Measurements from ENCODE around the gene TNS2.

TNS2 gene

DNA sequence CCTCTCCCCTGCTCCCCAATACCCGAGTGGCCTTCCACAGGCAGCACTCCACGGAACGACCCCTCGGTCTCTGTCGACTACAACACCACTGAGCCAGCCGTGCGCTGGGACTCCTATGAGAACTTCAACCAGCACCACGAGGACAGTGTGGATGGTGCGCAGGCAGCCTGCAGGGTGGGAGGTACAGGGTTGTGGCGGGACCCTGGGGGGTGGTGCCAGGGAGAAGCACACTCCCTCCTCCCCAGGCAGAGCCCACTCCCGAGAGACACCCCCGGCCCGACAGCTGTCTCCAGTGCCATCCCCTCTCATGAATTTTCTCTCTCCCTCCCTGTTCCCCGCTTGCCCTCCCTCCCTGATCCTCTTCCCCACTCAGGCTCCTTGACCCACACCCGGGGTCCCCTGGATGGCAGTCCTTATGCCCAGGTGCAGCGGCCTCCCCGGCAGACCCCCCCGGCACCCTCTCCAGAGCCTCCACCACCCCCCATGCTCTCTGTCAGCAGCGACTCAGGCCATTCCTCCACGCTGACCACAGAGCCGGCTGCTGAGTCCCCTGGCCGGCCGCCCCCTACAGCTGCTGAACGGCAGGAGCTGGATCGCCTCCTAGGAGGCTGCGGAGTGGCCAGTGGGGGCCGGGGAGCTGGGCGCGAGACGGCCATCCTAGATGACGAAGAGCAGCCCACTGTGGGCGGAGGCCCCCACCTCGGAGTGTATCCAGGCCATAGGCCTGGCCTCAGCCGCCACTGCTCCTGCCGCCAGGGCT is 9.0 kb downstream of the TNS2 start:
- DNase-seq, result no peak

DNA sequence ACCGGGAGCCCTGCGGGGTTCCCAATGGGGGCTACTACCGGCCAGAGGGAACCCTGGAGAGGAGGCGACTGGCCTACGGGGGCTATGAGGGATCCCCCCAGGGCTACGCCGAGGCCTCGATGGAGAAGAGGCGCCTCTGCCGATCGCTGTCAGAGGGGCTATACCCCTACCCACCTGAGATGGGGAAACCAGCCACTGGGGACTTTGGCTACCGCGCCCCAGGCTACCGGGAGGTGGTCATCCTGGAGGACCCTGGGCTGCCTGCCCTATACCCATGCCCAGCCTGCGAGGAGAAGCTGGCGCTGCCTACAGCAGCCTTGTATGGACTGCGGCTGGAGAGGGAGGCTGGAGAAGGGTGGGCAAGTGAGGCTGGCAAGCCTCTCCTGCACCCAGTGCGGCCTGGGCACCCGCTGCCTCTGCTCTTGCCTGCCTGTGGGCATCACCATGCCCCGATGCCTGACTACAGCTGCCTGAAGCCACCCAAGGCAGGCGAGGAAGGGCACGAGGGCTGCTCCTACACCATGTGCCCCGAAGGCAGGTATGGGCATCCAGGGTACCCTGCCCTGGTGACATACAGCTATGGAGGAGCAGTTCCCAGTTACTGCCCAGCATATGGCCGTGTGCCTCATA is 9.7 kb downstream of the TNS2 start:
- DNase-seq, result no peak

DNA sequence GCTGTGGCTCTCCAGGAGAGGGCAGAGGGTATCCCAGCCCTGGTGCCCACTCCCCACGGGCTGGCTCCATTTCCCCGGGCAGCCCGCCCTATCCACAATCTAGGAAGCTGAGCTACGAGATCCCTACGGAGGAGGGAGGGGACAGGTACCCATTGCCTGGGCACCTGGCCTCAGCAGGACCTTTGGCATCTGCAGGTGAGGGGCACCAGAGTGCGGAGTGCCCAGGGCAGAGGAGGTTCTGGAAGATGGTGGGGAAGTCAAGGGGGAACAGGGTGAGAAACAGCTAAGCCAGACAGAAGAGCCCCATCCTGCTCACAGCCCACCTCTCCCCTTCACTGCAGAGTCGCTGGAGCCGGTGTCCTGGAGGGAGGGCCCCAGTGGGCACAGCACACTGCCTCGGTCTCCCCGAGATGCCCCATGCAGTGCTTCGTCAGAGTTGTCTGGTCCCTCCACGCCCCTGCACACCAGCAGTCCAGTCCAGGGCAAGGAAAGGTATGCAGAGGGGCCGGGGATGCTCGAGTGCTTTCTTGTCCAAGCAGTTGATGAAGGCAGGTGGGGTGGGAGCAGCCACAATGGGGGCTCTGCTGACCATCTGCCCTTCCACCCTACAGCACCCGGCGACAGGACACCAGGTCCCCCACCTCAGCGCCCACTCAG is 10.3 kb downstream of the TNS2 start:
- DNase-seq, result no peak

DNA sequence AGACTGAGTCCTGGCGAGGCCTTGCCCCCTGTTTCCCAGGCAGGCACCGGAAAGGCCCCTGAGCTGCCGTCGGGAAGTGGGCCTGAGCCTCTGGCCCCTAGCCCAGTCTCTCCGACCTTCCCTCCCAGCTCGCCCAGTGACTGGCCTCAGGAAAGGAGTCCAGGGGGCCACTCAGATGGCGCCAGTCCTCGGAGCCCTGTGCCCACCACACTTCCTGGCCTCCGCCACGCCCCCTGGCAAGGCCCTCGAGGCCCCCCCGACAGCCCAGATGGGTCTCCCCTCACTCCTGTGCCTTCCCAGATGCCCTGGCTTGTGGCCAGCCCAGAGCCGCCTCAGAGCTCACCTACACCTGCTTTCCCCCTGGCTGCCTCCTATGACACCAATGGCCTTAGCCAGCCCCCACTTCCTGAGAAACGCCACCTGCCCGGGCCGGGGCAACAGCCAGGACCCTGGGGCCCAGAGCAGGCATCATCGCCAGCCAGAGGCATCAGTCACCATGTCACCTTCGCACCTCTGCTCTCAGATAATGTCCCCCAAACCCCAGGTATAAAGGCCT is 10.9 kb downstream of the TNS2 start:
- no peak for DNase-seq

DNA sequence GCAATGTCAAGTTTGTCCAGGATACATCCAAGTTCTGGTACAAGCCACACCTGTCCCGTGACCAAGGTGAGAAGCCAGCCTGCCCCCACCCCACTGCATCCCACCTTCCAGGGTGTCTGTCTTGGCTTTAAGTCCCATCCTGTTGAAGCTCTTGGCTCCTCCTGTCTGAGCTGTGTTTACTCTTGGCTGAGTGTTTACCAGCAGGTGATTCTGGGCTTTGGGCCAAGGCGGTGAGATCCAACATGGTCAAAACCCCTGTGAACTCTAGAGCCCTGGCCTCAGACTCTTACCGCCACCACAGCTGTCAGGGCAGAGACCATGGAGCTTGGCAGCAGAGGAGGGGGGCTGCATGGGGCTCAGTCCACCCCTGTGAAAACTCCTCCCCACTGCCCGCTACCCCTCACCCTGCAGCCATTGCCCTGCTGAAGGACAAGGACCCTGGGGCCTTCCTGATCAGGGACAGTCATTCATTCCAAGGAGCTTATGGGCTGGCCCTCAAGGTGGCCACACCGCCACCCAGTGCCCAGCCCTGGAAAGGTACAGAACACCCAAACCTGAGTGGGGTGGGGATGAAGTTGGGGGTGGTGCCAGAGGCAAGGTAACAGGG is 11.6 kb downstream of the TNS2 start:
- DNase-seq, result no peak

DNA sequence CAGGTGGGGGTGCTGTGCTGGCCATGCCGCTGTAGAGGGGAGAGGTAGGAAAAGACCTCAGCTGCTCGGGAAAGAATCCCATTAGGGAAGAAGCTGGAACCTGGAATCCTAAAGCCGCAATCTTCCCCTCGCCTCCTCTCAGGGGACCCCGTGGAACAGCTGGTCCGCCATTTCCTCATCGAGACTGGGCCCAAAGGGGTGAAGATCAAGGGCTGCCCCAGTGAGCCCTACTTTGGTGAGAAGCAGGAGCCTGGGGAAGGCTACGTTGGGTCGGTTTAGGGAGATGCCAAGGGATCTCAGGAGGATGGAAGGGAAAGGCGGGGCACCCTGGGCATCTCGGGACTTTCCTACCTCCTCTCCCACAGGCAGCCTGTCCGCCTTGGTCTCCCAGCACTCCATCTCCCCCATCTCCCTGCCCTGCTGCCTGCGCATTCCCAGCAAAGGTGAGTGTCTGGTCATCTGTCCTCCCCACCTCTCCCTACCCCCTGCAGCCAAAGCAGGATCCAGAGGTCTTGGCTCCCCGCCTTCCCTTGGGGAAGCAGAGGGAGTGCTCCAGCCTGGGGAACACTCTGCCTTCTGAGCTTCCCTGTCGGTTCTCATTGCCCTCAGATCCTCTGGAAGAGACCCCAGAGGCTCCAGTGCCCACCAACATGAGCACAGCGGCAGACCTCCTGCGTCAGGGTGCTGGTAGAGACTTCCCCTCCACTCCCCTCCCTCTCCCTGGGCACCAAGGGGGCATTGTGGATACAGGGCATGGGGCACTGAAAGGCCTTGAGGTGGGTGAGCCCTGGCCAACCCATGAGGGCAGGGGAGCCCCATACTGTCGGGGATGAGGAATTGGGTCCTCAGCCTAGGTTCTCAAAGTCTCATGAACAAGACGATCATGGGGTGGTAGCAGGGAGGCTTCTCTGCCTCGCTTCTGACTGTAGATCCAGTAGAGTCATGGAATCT is 12.4 kb downstream of the TNS2 start:
- DNase-seq, result no peak

DNA sequence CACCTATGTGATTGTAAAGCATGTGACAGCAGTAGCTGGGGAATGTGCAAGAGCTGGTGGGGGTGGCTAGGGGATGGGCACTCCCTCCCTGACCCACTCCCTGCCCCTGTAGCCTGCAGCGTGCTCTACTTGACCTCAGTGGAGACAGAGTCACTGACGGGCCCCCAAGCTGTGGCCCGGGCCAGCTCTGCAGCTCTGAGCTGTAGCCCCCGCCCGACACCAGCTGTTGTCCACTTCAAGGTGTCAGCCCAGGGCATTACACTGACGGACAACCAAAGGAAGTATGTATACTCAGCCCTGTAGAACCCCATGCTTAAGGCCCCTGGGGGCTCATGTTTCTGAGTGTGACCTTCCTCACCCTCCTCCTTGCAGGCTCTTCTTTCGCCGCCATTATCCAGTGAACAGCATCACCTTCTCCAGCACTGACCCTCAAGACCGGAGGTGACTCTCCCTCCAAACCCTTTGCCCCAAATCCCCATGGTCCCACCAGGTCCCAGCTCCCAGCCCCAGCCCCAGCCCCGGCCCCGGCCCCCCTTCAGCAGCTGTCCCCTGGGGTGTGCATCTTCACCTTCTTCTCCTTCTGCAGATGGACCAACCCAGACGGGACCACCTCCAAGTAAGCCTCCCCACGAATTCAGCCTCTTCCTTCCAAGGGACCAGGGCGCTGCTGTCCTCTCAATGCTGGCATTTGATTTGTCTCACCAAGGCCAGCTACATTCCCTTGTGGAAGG is 13.3 kb downstream of the TNS2 start:
- DNase-seq, result no peak

DNA sequence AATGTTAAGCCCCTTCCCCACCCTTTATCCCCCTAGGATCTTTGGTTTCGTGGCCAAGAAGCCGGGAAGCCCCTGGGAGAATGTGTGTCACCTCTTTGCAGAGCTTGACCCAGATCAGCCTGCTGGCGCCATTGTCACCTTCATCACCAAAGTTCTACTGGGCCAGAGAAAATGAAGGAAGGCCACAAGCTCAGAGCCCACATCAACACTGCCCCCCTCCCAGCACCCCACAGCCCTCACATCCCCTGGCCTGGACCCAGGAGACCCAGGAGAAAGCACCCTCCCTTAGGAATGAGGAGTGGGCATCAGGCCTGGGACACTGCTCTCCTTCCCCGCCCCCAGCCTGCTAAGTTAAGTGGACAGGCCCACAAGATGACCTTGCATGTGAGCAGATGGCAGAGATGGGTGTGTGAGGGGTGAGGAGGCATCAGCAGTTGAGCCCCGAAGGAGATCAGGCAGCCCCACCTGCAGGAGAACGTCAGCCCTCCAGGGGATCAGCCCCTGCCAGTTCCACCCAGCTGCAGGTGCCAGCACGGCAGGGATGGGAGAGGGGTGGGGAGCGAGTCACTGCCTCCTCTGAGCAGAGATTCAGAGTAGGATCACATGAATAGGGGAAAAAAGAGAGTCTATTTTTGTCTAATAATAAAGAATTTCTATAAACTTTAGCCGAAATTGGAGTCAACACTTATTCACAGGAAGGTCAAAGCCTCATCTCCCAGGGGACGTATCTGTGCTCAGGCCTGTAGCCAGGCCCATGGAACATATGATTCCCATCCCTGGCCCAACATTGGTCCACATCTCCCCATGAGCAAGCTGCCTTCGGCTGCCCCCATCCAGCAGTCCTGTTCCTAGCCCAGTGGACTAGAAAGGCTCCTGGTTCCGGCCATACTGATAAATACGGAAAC is 14.1 kb downstream of the TNS2 start:
- DNase-seq, result no peak

DNA sequence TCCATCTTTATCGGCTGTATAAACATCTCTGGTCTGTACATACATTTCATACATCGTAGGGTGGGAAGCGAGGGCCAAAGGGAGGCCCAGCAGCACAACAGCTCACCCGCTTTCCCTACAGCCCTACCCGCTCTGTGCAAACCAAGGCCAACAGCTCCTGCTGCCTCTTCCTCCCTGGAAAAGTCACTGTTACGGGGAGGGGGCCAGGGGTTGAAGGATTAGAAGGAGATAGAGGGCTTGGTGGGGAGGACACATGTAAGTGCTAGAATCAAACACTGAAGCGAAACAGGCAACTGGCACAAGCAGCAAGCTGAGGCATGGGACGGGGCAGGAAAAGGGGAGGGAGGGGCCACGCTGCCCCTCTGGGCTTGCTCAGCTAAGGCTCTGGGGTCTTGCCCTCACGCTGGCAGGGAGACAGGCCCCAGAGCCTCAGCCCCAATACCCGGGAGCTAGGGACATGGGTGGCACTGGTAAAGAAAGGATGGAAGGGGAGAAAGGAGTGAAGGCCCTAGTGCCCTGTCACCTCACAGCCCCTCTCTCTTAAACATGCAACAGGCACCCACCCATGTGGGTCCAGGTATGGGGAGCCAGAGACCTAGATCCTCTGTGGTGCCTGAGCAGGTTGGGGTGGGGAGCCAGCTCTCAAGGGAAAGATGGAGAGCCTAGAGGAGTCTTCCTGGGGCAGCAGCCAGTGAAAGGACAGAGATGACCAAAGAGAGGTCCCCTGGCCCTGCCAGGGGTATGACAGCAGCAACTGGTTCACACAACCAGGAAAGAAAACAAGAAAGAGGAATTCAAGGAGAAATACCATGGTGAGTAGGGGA is 15.0 kb downstream of the TNS2 start:
- DNase-seq, result no peak

DNA sequence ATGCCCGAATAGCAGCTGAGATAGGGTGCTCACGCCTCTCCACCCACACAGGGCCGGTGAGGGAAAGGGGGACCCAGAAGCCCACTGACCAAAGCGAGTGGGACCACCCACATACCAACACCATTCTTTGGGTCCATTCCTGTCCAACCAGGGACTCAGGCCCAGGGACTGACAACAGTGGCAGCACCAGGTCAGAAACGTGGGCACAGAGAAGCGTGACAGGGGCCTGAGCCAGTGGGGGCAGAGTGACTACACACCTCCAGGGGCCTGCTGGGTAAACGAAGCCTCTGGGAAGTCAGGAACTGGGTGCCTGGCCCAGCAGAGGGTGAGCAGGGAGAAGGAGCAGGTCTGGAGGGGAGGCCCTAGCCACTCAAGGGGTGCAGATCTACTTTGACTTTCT is 15.6 kb downstream of the TNS2 start:
- DNase-seq, result no peak

DNA sequence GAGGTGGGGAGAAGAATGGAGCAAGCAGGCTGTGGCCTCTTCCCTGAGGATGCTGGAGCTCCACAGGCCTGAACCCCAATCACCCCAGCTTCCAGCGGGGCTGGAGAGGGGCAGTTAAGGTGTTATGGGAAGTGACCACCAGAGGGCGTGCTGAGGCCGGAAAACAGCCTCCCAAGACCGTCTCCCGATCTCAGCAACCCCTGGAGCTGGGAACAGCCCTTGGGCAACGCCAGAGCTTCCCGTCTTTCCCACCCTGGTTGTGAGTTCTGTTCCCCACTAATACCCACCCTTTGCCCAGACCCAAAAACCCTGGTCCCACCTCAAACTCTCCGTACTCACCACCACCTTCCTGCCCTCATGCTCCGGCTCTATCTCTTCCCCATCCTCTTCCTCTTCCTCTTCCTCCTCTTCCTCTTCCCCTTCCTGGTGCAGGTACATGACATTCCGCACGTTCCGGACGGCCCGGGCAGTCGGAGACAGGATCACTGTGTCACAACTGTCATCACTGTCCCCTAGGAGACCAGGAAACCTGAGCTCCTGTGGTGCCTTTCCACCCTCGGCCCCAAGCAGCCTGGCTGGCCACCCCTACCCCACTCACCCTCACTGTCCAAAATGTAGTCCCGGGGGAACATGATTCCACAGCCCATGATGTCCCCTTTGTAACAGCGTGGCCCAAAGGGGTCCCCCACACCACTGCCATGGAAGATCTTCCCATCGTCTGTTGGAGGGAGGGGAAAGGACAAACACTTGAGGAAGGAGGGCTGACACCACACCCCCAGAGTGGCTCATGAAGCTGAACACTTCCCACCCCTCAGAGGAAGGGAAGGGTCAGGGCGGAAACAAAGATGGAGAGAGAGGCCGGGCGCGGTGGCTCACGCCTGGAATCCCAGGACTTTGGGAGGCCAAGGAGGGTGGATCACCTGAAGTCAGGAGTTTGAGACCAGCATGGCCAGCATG is 16.4 kb downstream of the TNS2 start:
- DNase-seq, result peak; percentile 70

DNA sequence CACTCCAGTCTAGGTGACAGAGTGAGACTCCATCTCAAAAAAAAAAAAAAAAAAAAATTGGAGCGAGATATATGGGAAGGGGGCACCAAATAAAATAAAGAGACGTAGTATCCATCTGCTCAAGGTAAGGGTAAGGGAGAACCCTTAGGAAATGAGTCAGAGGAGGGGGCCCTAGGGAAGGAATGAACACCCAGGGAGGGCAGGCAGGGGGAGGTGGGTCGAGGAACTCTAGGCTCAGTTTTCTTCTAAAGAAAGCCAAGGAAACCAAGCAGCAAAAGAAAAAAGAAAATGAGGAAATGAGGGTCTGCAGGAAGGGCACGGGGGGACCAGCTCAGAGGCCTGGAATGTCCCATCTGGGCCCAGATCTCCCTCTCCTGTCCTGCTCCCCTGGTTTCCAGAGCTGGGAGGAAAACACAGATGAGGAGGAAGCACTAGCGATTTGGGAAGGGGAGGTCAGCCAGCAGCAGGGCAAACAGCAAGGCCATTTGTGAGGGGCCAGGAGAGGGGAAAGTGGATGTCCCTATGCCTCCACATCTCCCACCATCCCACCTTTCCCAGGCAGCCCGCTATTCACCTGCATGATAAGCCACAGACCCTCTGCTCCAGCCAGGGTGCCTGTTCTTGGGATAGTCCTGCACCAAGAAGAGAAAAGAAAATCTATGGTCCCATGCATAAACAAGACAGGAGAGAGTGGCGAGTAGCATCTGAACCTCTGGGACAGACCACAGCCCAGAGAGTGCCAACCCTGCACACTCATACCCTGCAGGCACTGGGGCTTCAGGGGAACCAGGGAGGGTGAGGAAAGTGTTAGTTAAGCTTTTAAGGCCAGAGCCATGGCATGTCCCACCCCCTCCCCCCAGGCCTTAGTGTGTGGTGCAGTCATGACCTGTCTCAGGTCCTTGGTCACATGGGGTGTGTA is 17.5 kb downstream of the TNS2 start:
- DNase-seq, result no peak

DNA sequence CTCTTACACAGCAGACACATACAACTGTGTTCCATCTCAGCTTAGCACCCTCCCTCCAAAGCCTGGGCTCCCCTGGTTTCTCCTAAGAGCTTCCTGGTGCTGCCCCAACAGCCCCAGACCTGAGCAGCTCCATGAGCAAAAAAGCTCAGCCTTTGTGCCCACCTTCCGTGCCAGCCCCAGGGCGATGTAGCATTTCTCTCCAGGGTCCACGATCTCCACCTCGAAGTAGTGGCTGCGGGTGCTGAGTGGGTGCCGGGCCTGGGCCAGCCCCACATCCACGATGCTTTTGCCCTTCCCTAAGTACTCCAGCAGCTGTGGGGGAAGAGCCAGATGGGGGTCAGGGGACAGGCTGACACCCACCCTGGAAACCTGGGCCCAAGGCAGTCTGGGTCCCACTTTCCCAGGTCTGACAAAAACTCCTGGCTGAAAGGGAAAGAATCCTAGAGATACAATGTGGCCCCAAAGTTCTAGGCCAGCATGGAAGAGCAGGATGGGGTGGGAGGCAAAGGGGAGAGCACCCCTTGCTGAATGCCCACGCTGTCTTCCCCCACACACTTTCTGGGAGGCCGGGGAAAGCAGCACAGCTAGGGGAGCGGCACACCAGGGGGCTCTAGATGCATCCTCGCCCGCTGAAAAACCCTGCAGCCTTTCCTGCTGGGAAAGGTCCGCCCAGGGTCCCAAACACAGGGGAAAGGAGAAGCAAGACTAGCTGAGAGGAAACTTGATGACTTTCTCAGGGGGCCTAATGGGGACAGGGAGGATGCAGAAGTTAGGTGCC is 18.3 kb downstream of the TNS2 start:
- no peak for DNase-seq

DNA sequence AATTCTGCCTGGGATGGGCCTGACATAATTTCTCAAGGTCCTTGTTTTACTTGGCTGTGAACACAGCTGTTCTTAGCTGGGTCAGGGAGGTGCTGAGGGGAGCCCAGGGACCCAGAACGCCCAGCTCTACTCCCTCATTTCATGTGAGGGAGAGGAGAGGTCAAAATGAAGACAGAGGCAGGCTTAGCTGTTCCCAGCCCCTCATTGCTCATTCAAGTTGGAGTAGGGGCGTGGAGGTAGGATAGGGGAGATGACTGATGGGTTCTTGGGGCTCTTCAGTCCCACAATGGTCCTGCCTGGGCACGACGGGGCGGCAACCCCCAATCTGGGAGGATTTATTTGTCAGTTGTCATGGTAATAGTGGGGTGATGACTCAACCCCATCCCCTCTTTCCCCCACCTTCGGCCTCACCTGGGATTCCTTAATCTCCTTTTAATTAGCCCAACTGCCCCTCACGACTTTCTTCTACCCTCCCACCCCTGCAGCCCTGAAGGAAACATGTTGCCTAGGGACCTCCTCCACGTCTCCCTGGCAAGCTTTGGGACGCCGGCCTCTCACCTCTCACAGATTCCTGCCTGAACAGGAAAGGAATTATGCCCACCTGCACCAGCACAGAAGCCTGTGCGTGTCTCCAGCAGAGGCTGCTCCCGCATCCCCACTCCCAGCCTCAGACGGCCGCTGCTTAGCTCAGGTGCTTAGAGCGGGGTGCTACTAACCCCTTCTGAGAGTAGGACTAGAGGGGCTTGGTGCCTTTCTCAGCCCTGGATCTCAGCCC is 19.1 kb downstream of the TNS2 start:
- DNase-seq, result no peak

DNA sequence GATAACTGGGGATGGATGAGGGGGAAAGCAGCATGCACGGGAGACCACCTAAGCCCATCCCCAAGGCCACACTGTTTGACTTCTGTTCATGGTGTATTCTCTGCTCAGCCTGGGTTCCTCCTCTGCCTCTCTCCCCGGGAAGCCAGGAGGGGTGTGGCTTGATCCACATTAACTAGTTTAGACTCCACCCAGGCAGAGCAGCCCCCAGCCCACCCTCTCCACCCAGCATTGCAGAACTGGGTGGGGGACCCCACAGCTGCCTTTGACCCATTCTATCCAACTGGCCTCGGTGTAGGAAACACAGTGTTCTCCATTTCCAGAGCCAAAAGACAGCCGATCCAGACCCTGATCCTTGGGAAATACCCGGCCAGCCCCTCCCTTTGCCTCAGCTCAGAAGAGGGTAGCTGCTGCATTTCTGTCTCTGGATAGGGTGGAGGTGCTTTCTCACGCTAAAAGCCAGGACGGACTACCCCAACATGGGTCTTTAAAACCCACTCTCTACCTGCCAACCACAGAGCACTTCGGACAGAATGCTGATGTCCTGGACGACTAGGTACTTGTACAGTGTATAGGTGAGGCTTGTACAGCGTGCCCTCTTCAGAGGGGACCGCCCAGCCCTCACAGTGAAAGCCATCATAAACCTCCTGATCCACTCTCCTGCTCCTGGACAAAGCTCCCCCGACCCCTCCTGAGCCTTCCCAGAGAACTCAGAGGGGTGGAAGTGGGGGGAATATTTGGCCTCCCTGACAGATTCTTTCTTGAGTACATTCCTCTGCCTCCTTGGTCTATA is 20.0 kb downstream of the TNS2 start:
- no peak for DNase-seq
